Measurements from ENCODE around the gene PDX1. TPM values are rescaled to one million over a fixed set of nuclear protein-coding genes. Genes with fewer than 3 reads are reported as not detected.

The PDX1 gene
- total RNA-seq, 1 donor from 2014 or later = not detected

- Mint-ChIP-seq H3K4me1 (peaks cover 41% of the 10 kb centered on the region), H3K36me3 (ENCODE audit: low read depth) (no peaks in the 10 kb centered on the region), H3K27ac (no peak overlapping the region), H3K27me3 (peaks cover 66% of the 10 kb centered on the region), H3K4me3 (no peak overlapping the region), H3K9me3 (no peaks in the 10 kb centered on the region)
- CTCF ChIA-PET = interaction anchor here (0.8 to 1.2 kb wide), 2 partner anchors 34 to 35 kb away, joined by 3 read pairs; no protein-coding TSS in a partner anchor
- DNase-seq (no peak), ATAC-seq (ENCODE audit: low read depth) (no peak)
- POLR2A ChIA-PET = no interaction called here
- intact Hi-C loops (cut with micrococcal nuclease) = loop anchor here (2.0 kb wide), 1 partner anchor 93 kb away; no protein-coding TSS in a partner anchor
- TF ChIP-seq CTCF (IDR thresholded peaks at IDR 0.05) = no peak
Measured at GRCh38 chr13:27919659-27919933, 204 bp upstream of the PDX1 start.

GRCh38 chr13:27920677-27921420 is 1.0 kb downstream of the PDX1 start:
- ChIA-PET POLR2A (no interaction called here), CTCF (interaction anchor here (0.9 to 1.2 kb wide), 2 partner anchors 33 kb away, joined by 3 read pairs; no protein-coding TSS in a partner anchor)
- DNase-seq = peak; percentile 37
- ATAC-seq (ENCODE audit: low read depth) = no peak
- peak overlapping the region; percentile 46 for H3K27ac Mint-ChIP-seq
- peaks cover 41% of the 10 kb centered on the region for H3K4me1 Mint-ChIP-seq
- peak overlapping the region; percentile 71 for H3K4me3 Mint-ChIP-seq
- intact Hi-C loops (cut with micrococcal nuclease) = loop anchor here (1.0 kb wide), 1 partner anchor 33 kb away; no protein-coding TSS in a partner anchor
- H3K9me3 Mint-ChIP-seq = no peaks in the 10 kb centered on the region
- H3K36me3 Mint-ChIP-seq (ENCODE audit: low read depth) = no peaks in the 10 kb centered on the region
- H3K27me3 Mint-ChIP-seq = peaks cover 63% of the 10 kb centered on the region
- TF ChIP-seq CTCF (IDR thresholded peaks at IDR 0.05) = no peak

- no peaks in the 10 kb centered on the region for H3K36me3 Mint-ChIP-seq (ENCODE audit: low read depth)
Measured at GRCh38 chr13:27921421-27921960, 1.7 kb downstream of the PDX1 start.

GRCh38 chr13:27921961-27922882 is 2.4 kb downstream of the PDX1 start:
- ATAC-seq (ENCODE audit: low read depth) = no peak
- Mint-ChIP-seq H3K9me3 (no peaks in the 10 kb centered on the region), H3K36me3 (ENCODE audit: low read depth) (no peaks in the 10 kb centered on the region), H3K27me3 (peaks cover 70% of the 10 kb centered on the region), H3K4me3 (no peak overlapping the region), H3K4me1 (peaks cover 45% of the 10 kb centered on the region), H3K27ac (no peak overlapping the region)
- intact Hi-C loops (cut with micrococcal nuclease) = loop anchor here (1.0 kb wide), 1 partner anchor 32 kb away; no protein-coding TSS in a partner anchor
- ChIA-PET POLR2A (no interaction called here), CTCF (interaction anchor here (0.9 kb wide), 1 partner anchor 32 kb away, joined by 3 read pairs; no protein-coding TSS in a partner anchor)
- TF ChIP-seq CTCF (IDR thresholded peaks at IDR 0.05) = no peak
- no peak for DNase-seq

More at GRCh38 chr13:27921421-27921960, 1.7 kb downstream of the PDX1 start:
- TF ChIP-seq CTCF (IDR thresholded peaks at IDR 0.05) = no peak
- DNase-seq (no peak), ATAC-seq (ENCODE audit: low read depth) (no peak)
- POLR2A ChIA-PET = no interaction called here
- no peak overlapping the region for H3K27ac Mint-ChIP-seq
- H3K9me3 Mint-ChIP-seq = no peaks in the 10 kb centered on the region
- H3K4me1 Mint-ChIP-seq = peaks cover 41% of the 10 kb centered on the region
- peak overlapping the region; percentile 71 for H3K4me3 Mint-ChIP-seq
- CTCF ChIA-PET = interaction anchor here (0.9 kb wide), 1 partner anchor 33 kb away, joined by 3 read pairs; no protein-coding TSS in a partner anchor
- peaks cover 66% of the 10 kb centered on the region for H3K27me3 Mint-ChIP-seq
- intact Hi-C loops (cut with micrococcal nuclease) = loop anchor here (1.0 kb wide), 1 partner anchor 33 kb away; no protein-coding TSS in a partner anchor

Data from activated B cell treated with CpG ODN at 0.5 μM for 24 hours (primary cell).